ENCODE results near the gene MOXD1. TPM values are rescaled to one million over a fixed set of nuclear protein-coding genes. Genes with fewer than 3 reads are reported as not detected.

Gene MOXD1
- polyA plus RNA-seq, 1 of the 3 experiments (the other 2 are of a cell fraction): 252 TPM

GRCh38 chr6:132414322-132414721 lies 13.0 kb upstream of the MOXD1 start:
- Histone ChIP-seq H3F3A (replicated peaks; ENCODE audit: insufficient read depth) (peaks cover 16% of the 10 kb centered on the region), H4K20me1 (ENCODE audit: insufficient read depth) (no peaks in the 10 kb centered on the region), H3K9ac (no peak overlapping the region), H3K9me2 (no peaks in the 10 kb centered on the region), H3K9me3 (0 out of 2 replicates have a peak, but pooled peaks cover 3% of the 10 kb centered on the region), H3K79me2 (ENCODE audit: insufficient read depth) (no peaks in the 10 kb centered on the region), H2AFZ (ENCODE audit: low read depth) (no peak overlapping the region), H3K27me3 (ENCODE audit: insufficient read depth) (no peaks in the 10 kb centered on the region), H3K4me2 (0 out of 2 replicates have a peak overlapping the region, but pooled peaks have one; percentile 16), H3K4me1 (ENCODE audit: control insufficient read depth in 1 of 2, insufficient read depth in 2 of 2, low read depth in 1 of 2, low read length in 1 of 2) (no peaks in the 10 kb centered on the region; a peak in 1 of 4 replicates), H3K4me3 (ENCODE audit: low read depth in 2 of 2, low read length in 1 of 2) (no peak overlapping the region), H3K27ac (ENCODE audit: low read depth in 2 of 2, low read length in 1 of 2) (peak overlapping the region in 1 of 2 experiments; percentile 74; a peak in 2 of 4 replicates), H3K36me3 (replicated peaks in 1 of 2; ENCODE audit: control insufficient read depth in 1 of 2, insufficient read depth in 2 of 2, low read length in 1 of 2) (no peaks in the 10 kb centered on the region)
- POLR2A ChIA-PET: no interaction called here
- CTCF ChIA-PET: no interaction called here
- TF ChIP-seq MEF2A (IDR thresholded peaks at IDR 0.05; ENCODE audit: borderline replicate concordance, low read depth) (no peak), POLR2AphosphoS5 (IDR thresholded peaks at IDR 0.05; ENCODE audit: low read depth, low read length) (no peak), FOXJ3 (CRISPR knock-in tag; IDR thresholded peaks at IDR 0.05) (no peak), CHD2 (IDR thresholded peaks at IDR 0.05; ENCODE audit: low read length, partially characterized antibody) (no peak), GABPA (IDR thresholded peaks at IDR 0.05; ENCODE audit: low read depth) (no peak), RCOR1 (IDR thresholded peaks at IDR 0.05; ENCODE audit: low read length) (no peak), SMC3 (IDR thresholded peaks at IDR 0.05; ENCODE audit: low read depth, low read length) (no peak), MAX (IDR thresholded peaks at IDR 0.05; ENCODE audit: low read depth) (no peak), PBX3 (IDR thresholded peaks at IDR 0.05) (no peak), RXRA (IDR thresholded peaks at IDR 0.05; ENCODE audit: borderline replicate concordance, low read depth) (no peak), REST (IDR thresholded peaks at IDR 0.05; ENCODE audit: low read depth, low read length) (no peak), MXI1 (IDR thresholded peaks at IDR 0.05; ENCODE audit: low read depth, low read length) (no peak), ELF1 (IDR thresholded peaks at IDR 0.05) (no peak)
- TF ChIP-seq, protein P1, sequence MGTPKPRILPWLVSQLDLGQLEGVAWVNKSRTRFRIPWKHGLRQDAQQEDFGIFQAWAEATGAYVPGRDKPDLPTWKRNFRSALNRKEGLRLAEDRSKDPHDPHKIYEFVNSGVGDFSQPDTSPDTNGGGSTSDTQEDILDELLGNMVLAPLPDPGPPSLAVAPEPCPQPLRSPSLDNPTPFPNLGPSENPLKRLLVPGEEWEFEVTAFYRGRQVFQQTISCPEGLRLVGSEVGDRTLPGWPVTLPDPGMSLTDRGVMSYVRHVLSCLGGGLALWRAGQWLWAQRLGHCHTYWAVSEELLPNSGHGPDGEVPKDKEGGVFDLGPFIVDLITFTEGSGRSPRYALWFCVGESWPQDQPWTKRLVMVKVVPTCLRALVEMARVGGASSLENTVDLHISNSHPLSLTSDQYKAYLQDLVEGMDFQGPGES (IDR thresholded peaks at IDR 0.05; ENCODE audit: low read depth, low read length): no peak
- WGBS (ENCODE audit: low lambda C conversion rate): 11% methylated on average over 6 of the region's 6 CpGs
- DNase-seq: no peak

Data from SK-N-SH (cell line).